Epithelial cell of esophagus (primary cell): ENCODE data around the gene TTC16.

Experiments used
- DNase-seq: peaks from one replicate; pipeline ENCODE4 v3.0.0; 2010; ENCODE audit warnings: low read depth
- H3K4me3 ChIP-seq: 2 replicates; pipeline ENCODE4 v1.5.1; 2011; ENCODE audit warnings: mild to moderate bottlenecking, low read length, control low read depth
- TF ChIP-seq, protein P1 (sequence below): IDR thresholded peaks from 2 replicates; pipeline ENCODE4 v1.5.1; 2011; ENCODE audit warnings: low read depth, mild to moderate bottlenecking, low read length, control low read depth, inconsistent platforms; ENCODE audit not compliant: insufficient read depth; ENCODE audit errors: missing control alignments

The TTC16 gene

GRCh38 chr9:127712371-127712770 is 3.5 kb upstream of the TTC16 start:
- TF ChIP-seq, protein P1, sequence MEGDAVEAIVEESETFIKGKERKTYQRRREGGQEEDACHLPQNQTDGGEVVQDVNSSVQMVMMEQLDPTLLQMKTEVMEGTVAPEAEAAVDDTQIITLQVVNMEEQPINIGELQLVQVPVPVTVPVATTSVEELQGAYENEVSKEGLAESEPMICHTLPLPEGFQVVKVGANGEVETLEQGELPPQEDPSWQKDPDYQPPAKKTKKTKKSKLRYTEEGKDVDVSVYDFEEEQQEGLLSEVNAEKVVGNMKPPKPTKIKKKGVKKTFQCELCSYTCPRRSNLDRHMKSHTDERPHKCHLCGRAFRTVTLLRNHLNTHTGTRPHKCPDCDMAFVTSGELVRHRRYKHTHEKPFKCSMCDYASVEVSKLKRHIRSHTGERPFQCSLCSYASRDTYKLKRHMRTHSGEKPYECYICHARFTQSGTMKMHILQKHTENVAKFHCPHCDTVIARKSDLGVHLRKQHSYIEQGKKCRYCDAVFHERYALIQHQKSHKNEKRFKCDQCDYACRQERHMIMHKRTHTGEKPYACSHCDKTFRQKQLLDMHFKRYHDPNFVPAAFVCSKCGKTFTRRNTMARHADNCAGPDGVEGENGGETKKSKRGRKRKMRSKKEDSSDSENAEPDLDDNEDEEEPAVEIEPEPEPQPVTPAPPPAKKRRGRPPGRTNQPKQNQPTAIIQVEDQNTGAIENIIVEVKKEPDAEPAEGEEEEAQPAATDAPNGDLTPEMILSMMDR = no peak
- no peak for DNase-seq
- H3K4me3 ChIP-seq = no peak overlapping the region

- TF ChIP-seq, protein P1 = no peak
- no peak overlapping the region for H3K4me3 ChIP-seq
- DNase-seq = no peak
Measured at GRCh38 chr9:127712867-127713266, 3.0 kb upstream of the TTC16 start.

DNA sequence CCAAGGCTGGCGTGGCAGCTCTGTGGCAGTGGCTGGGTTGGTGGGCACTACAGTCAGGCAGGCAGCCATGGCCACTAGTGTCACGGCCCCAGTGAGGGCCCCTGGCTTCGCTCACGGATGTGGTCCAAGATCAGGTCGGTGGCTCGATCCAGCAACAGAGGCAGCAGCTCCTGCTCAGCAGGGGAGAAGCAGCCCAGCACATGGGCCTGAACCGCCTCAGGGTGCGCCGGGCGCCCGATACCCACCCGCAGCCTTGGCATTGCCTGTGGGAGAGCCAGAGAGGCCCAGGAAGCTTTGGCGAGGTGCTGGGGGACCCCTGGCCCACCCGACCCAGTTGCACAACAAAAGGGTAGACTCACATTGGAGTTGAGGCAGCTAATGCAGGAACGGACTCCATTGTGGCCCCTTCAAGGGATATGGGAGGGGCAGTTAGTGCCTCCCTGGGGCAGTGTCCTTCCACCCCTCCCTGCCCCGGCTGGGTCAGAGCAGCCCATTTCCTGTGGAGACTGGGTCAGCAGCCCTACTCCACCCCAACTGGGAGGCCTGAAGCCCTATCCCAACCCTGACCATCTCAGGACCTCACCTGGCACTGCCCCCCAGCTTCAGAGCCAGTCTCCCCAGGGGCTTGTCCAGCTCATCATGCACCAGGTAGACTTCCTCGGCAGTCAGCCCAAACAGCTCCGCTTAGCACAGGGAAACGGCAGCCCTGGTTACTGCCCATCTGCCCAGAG is 1.7 kb upstream of the TTC16 start:
- H3K4me3 ChIP-seq = peak overlapping the region; percentile 73
- no peak for DNase-seq
- TF ChIP-seq, protein P1 = no peak

GRCh38 chr9:127714951-127715469 is 869 bp upstream of the TTC16 start:
- peak; percentile 27 for DNase-seq
- H3K4me3 ChIP-seq = peak overlapping the region; percentile 73
- TF ChIP-seq, protein P1 = no peak

DNA sequence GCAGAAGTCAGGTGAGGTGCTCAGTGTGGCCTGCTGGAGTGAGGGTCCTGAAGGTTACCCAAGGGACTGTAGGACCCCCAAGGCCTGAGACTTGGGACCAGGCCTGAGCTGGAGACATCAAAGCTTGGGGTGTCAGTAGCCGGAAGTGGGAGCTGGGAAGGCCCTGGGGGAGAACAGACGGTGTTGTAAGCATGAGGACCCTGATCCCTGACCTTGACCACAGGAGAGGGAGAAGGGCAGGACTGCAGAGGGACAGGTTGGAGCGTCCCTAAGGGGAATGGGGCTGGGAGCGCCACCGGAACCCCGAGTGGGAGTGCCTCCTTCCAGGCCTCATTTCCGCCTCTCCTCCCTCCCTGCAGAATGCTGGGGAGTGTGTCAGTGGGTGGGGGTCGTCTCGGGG is 533 bp downstream of the TTC16 start:
- no peak for DNase-seq
- H3K4me3 ChIP-seq = no peak overlapping the region
- TF ChIP-seq, protein P1 = no peak

DNA sequence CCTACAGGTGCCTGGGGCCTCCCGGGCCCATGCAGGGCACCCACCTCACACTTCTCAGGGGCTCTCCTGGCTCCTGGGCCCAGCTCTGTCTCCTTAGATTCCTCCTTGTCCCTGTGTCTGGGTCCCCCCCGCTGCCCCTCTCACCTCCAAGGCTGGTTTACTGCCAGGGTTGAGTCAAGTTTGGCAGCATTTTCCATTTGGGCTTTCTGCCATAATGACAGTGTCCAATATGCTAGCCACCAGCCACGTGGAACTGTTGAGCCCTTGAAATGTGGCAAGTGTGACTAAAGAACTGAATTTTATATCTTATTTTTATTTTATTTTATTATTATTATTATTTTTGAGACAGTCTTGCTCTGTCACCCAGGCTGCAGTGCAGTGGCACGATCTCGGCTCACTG is 1.9 kb downstream of the TTC16 start:
- H3K4me3 ChIP-seq = no peak overlapping the region
- DNase-seq = no peak
- TF ChIP-seq, protein P1 = no peak
